Measurements from ENCODE around the gene COL5A2.

Gene COL5A2

DNA sequence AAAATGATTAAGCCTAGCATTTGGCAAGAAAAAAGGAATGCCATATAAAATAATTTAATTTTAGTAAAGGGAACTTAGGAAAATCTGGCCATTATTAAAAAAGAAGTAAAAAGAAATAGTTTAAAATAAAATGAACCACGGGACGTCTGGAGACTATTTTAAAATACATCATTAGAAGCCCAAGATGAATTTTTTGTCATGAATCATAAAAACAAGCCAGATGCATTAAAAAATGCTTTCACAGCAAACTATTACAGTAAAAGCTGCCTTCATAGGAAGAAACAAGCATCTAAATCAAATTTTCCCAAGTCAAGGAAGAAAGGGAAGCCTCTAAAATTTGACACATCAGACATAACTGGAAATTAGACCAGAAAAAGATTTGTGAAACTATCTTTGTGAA lies 33.0 kb downstream of the COL5A2 start:
- DNase-seq, result no peak

DNA sequence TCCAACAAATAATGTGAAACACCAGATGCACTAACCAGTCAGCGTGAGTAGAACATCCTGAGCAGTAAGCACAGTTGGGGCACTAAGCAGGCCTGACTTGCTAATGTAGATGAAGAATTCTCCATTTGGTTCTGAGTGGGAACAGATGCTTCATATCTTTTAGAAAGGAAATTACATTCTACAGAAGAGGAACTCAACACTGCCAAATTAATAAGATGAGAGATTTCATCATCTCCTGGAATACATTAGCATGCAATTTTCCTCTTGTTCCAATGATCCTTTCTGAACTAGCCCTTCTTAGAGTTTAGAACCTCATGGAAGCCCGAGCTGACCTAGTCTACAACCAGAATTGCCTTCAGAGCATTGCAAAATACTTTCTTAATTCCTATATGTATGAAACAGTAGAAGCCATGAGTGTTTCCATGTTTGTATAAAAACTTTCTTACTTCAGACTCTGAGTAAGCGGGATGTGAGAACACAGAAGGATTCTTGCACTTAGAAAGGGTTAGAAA lies 34.8 kb downstream of the COL5A2 start:
- DNase-seq, result no peak

DNA sequence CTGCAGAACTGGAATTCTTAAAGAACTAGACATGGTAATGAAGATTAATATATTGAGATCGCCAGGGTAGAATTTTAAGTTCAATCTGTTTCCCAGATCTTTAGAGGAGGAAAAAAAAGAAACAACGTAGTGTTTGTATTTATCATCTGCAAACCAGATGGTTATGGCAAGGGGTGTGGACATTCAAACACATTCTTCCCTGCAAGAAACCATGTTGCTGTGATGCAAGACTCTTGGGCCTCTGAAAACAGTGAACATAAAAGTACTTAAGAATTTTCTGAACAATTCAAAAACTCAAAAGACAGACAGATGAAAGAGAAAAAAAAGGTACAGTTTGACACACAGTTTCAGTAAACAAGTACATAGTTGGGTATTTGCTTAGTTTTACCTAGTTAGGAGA lies 35.6 kb downstream of the COL5A2 start:
- no peak for DNase-seq

DNA sequence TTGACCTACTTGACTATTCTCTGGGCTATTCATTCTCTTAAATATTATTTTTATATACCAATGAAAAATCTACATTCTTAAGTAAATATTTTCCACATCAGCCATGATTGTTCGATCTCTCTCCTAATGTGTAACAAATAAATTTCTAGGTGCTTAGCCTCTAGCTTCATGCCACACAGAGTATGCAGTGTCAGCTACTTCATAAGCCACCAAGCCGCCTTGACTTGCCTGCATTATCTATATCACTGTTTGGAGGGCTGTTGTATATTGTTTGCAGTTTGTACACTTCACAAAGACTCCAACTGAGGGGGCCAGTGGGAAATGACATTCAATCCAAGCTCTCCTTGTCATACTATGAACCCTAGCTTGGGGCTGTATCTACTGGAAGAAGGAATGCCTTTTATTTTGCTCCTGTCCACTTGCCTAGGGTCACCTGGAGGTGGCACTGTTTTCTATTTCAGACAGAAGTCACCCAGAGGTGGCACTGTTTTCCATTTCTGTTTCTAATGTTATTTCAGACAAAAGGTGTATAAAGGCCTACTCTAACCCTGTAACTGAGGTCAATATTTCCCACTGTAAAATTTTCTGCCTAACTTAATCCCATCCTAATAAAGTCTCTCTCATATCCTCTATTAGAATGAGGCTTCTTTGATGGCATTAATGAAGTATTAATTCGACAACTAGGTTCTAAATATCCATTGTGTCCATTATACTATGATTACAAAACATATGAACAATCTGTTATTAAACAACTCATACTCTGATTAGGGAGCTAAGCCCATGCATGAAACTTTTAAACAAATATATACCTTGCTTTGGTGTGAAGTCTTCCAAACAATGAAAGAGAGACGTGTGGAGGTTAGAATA lies 36.4 kb downstream of the COL5A2 start:
- DNase-seq, result no peak

DNA sequence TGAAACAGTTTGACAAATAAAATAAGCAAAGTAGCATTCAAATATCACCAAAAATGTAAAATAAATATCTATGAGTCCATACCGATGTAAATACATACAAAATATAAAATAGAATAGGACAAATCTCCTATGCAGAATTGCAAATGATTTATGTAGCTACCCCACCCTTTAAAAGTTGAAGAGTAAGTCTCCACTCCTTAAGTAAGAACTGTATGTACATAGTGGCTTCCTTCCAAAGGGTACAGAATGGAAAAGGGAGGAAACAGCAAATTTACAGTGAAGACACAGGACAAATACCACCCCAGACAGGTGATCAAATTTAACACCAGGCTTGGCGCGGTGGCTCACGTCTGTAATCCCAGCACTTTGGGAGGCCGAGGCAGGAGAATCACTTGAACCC lies 40.8 kb downstream of the COL5A2 start:
- no peak for DNase-seq

DNA sequence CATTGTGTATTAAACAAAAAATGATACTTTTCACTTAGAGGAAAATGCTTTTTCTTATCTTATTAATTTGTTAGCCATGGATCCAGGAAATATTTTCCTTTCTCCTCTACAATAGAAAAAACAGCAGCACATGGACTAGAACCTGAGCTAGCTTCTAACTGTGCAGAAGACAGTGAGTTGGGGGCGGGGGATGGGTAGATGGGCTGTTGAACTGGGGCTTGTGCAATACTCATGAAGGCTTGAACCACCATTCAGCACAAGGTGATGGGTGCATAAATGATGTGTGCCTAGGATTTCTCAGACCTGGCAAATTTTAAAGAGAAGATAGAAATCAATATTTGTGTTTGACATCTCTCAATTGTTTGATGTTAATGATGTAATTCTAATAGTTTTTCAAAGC lies 42.0 kb downstream of the COL5A2 start:
- DNase-seq, result no peak

DNA sequence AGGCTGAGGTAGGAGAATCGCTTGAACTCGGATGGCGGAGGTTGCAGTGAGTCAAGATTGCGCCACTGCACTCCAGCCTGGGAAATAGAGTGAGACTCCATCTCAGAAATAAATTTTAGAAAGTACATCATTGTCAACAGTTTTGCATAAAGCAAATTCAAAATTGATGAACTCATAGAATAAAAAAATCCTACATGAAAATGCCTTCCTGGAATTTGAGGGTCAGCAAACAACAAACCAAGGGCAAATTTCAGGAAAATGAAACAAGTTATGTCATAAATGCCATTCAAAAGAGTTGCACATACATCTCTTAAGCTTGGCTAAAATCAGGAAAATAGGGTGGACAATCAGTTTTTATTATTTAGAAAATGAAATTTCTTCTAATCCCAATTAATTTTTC lies 45.1 kb downstream of the COL5A2 start:
- no peak for DNase-seq

DNA sequence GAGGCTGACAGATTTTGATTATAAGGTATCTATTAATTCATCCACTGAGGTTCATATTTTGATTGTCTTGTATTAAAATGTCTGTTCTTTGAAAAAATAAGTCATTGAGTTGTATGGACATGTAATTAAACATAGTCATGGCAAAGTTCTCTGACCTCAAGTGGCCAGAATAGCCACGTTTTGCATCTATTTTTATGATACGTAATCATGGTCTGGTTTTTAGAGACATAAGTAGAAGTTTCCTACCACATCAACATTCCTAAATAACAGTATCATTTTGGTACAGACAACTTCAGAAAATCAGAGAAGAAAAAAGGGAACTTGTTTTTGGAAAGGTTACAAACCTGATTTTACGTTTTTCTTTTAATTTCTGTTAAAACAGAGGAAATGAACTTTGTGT lies 47.6 kb downstream of the COL5A2 start:
- no peak for DNase-seq

DNA sequence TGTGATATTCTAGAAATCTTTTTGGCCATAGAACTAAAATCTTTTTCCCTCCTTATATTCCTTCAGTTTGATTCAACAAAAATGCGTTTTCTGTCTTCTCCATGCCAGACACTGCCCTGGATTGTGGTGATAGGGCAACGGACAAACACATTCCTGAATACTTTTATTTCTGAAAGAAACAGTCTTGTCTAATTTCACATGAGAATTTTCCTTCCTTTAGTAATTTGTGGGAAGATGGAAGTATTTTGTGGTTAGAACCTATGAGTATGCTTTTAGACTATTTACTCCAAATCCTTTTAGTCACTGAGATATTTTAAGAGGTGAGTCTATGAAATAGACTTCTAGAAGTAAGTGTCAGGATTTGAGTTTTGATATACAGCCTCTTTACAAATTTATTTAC lies 49.6 kb downstream of the COL5A2 start:
- DNase-seq, result no peak

DNA sequence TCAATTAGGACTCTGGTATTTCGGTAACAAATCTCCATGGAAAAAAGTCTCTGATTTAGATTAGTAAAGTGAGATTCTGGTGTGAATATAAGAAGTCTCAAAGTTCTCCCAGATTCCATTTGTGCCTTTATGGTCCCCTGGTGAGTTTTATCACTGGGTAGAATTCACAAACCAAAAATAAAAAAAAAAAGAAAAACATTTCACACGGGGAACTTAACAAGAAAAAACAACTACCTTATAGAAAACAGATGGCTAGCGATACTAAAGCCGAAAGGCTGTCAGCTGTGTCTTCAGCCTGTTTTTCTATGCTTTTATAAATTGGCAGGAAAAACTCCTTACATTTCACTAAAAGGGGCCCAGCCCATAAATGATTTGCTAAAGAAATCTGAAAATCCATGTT lies 50.6 kb downstream of the COL5A2 start:
- DNase-seq, result no peak

DNA sequence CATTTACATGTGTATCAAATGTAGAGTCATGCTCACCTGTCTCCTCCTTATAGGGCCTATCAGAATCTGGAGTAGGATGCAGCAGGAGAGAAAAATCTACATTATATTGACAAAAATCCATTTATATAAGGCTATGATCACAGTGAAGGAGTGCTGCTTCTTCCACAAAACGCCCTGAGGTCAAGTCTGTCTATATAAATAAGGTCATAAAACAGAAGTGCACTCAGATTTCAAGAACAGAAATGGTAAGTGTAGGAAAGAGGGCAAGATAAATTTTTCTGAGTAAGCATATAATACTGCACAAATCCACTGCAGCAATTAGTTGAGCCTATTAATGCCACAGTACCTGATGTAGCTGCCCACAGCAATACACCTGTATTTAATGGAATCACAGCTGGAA lies 51.8 kb downstream of the COL5A2 start:
- no peak for DNase-seq

DNA sequence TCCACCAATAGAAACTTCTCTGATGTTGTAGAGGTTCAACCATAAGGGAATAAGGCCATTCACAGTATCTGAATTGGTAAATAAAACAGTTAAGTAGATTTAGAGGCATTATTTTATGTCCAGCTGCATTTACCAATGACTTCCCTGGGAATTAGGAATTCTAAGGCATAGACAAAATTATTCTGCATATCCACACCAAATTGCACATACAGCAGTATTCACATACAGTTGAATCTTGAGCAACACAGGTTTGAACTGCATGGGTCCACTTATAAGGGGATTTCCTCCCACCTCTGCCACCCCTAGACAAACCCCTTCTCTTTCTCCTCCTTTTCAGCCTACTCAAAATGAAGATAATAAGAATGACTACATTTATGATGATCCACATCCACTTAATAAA lies 54.4 kb downstream of the COL5A2 start:
- DNase-seq, result no peak

DNA sequence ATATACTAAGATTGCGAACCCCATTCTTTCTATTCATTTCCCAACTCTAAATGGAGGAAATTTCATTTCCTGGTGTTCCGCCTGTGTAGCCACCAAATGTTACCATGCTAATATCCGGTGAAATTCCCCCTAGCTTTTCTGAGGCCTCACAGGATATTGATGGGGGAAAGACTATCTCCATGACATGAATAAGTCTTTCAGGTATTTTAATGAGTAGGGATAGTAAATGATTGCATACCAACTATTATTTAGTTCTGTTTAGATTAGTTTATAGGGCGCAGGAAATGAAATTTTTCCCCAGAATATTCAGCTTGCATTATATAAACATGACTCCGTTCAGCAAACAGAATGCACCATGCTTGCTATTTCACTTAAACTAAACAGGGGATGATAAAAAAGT lies 55.4 kb downstream of the COL5A2 start:
- DNase-seq, result no peak

DNA sequence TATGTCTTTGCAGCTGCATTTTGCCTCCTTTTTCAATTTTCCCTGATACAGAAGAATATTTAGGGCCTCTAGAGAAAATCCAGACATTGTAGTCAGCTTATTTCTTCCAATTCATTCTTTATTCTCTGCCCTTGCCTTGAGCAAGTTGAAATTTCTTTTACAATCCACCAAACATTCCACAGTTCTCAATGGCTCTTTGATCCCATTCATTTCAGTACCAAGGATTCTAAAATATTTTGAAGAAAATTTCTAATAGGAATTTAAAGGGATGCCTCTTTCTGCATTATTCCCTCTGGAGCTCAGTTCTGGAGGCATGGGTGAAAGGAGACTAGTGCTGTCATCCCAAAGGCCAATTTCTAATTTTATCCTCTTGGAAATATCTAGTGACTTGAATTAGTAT lies 61.2 kb downstream of the COL5A2 start:
- DNase-seq, result no peak

DNA sequence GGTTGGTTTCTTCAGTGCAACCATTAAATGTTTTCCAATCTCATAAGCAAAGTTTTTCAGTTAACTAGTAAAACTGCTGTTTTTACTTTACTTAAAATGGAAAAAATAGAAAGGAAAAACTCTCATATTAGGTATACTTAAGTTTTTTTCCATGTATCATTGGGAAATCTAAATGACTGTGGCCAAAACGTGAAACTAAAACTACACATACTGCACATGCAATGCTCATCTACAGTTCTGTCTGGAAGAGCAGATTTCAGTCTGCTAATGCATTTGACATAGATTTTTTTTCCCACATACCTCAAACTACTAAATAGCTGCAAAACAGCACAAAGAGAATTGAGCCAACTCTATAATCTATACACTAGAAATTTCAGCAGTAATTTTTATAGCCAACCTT lies 62.6 kb downstream of the COL5A2 start:
- DNase-seq, result no peak

DNA sequence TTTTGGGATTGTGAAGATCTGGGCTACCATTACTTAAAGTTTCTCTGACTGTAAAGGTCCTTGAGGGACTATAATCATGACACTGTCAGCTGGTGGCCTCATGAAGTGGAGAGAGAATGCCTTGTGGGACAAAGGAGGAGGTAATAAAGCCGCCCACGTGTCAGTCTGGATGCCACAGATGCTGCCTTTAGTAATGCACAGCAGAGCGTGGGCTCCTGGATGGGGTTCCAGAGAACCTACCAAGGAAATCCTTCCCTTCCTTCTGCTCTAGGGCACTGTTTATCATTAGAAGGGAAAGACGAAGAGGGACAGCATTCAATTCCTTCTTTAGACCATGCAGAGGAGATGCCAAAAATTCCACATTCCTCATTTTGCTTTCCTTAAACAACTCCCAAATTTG lies 63.5 kb downstream of the COL5A2 start:
- DNase-seq, result no peak

DNA sequence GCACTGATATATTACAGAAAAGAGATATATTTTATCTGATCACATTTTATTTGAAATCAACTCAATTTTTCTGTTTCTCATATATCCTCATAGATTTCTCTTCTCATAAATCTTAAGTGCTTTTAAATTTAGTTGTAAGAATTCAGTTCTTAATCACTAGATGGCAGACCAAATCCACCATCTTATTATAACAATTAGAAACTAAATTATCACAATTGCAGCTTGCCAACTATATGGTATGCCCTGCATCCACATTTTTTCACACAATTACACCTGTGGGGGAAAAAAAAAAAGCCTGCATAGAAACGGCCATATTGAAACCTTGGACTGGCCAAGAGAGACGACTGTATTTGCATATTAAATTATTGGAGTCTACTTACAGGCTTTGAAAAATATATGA lies 64.4 kb downstream of the COL5A2 start:
- DNase-seq, result no peak

DNA sequence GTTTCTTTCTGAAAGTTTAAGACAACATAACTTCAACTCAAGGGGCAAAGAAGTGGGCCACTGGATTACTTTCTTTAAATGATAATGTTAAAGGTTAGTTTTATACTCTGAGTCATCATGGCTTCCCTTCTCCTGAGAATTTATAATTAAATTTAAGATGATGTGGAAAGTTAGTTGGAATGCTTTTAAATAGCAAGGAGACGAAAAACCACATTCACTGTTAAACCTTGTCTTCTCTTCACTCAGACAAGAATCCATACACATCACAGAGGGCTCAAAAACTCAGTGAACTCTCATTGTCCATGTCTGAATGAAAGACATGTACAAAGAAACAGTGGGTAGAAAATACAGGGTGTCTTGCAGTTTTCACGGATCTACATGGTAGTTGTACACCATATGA lies 65.6 kb downstream of the COL5A2 start:
- DNase-seq, result no peak

DNA sequence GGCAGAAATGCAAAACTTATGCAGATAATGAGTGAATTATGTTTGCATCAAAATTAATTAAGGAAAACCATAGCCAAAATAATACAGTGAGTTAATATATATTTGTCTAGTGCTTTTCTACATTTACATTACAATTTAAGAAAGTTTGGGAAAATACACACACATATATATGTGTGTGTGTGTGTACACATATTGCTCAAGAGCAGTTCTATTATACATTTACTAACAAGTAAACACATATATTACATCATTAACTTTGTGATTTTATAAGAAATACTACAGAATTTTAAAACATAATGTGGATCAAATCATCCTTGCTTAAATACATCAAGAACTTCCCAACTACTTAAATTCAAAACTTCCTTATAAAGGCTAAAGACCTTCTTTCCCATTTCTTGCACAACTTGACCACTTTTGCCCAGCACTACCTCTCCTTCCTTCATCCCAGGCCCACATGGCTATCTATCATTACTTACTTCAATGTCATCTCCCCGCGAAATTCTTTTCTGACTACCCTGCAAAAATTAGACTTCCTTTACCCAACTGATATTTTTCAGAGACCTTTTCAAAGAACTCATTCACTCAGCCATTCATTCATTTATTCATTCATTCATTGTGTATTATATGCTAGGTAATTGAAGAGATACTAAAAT lies 68.4 kb downstream of the COL5A2 start:
- DNase-seq, result no peak

DNA sequence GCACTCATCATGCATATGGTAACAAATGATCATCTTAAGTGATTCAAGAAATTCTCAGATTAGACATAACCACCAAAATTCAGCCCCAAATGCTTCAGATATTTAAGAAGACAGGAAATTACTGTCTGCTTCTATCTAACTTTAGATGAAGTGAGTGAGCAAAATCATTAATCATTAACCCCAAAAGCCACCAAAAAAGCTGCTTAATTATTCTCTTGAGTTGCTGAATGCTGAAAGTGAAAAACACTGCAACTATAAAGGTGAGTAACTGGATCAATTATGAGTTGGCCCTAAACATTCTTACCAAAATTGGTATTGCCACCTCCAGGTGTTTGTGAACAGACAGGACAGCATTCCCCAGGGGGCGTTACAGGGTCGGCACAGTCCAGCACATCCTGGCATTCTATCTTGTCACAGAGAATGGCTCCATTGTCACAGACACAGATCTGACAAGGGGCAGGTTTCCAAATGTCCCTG lies 69.6 kb downstream of the COL5A2 start:
- no peak for DNase-seq

DNA sequence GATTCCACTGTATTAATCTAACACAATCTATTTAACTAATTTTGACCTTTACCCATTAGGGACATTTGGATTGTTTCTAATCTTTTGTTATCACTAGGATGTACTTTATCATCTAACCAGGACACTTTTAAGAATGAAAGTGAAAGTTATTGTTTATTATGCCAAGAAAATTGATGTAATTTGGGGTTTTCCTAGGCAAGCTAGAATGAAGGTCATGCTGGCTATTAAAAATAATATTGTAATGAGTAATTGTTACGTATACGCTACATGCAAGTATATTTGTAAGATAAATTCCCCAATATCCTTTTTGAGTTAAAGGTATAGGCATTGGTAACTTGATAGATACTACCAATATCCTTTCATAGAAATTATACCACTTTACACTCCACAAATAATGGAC lies 74.6 kb downstream of the COL5A2 start:
- no peak for DNase-seq

DNA sequence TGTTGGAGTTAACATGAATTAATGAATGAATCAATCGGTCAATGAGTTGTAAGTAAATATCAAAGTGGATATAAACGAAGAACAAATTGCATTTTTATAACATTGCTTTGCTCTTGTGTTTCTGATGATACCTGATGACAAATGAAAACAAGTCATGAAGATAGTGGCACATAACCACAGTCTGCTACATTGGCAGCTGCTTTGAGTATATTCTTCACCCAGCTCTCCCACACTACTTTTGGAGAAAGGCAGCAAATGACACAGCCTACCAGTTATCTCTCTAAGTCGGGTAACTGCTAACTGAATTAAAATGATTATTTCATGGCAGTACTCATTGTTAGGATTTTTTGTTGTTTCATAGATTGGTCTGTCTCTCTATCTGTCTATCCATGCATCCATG lies 76.8 kb downstream of the COL5A2 start:
- DNase-seq, result no peak

DNA sequence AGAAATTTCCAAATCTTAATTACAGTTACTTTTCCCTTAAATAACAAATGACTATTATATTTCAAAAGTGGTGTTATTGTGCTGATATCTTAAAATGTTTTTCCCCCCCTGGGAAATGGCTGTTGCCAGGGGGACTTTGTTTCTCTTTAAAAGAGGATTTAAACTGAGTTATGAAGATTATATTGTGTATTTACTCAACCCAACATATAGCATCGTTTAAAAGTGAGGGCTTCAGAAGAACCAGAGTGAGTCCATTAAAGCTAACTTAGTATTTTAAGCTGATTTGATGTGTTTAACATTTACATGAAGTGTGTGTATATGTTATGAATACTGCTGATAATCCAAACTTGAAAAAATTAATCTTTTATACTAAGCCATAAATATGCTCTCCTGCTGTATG lies 81.6 kb downstream of the COL5A2 start:
- DNase-seq, result no peak

DNA sequence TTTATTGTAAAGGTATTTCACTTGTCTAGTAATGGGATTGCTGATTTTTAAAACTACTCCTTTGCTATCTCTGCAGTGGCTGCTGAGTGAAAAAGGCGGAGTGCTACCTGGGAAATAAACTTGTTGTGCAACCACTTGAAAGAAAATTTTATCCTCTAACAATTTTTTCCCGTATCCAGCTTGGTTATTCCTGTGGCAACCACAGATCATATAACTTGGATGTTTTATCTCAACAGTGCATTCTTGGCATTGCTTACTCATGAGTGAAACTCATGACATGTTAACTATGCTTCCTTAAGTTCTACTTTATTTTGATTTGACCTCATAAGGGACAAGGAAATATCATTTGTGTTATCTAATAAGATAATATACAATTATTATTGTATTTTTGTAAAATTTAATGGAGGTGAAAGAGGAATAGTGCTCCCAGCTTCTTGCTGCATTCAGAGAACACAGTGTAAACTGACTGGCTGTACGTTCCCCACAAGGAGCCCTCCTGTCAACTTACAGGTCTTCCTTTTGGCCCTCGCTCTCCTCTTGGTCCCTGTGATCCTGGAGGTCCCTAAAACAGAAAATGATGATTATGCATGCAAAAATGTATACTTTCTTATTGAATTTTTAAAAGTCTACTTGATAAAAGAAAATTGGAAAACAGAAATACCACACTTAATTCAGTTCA lies 82.7 kb downstream of the COL5A2 start:
- no peak for DNase-seq

Measured in NCI-H1092 (cell line).